K562 (cell line): ENCODE results near the gene CYB5R4. TPM values are rescaled to one million over a fixed set of nuclear protein-coding genes. Genes with fewer than 3 reads are reported as not detected.
A peak's percentile ranks its signal among the peaks of the same experiment; 100 is the strongest.

Experiments
- ATAC-seq: fragments of 200-7000 bp; cut with Tn5 transposase; 3 replicates; pipeline ENCODE4 v1.9.1; 2020; ENCODE audit warnings: moderate library complexity
- BruUV-seq: library from RNA; stranded (reverse); fragments of 400-500 nt; replicated peaks from 2 replicates; lab custom pipeline; 2021; lab: Mats Ljungman, UMichigan
- CTCF ChIA-PET: fragments of 300-600 bp; formaldehyde crosslinking; extraction: SDS; loops from one replicate; lab custom pipeline; 2021; ENCODE audit warnings: low intra/inter-chr PET ratio; lab: Yijun Ruan, JAX
- POLR2A ChIA-PET: fragments of 300-600, 350-650 bp; sonication (Branson Sonifier 250); formaldehyde crosslinking; extraction: SDS; loops from one replicate; lab custom pipeline; 2021; ENCODE audit warnings: antibody characterized with exemption, inconsistent platforms; lab: Yijun Ruan, JAX
- DNase-seq, 4 experiments: peaks; one replicate each; pipeline versions ENCODE4 v3.0.0 to v3.0.0-alpha.2; 2011 to 2018; ENCODE audit warnings: low spot score in 3 of 4, mixed read lengths in 3 of 4; ENCODE audit errors: extremely low read depth in 1 of 4
- FAIRE-seq: peaks from 2 replicates; lab custom pipeline; 2011; peaks lifted over from hg19 to GRCh38; lab: Jason Lieb, UNC
- H2AFZ ChIP-seq: 2 replicates; pipeline ENCODE4 v1.6.0; 2011; ENCODE audit warnings: low read depth, low read length, control low read depth, inconsistent platforms
- H3K27ac ChIP-seq: fragments of 200-600 bp; 3 replicates; pipeline ENCODE4 v1.8.0; 2011; ENCODE audit warnings: low read depth, mild to moderate bottlenecking, control low read depth, inconsistent platforms, low read length, moderate library complexity, mixed read lengths; ENCODE audit errors: extremely low read depth
- H3K27me3 ChIP-seq, 2 experiments: fragments of 300-600 bp in 1 of 2; 2 replicates in 1 of 2; 3 replicates in 1 of 2; pipeline versions ENCODE4 v1.6.0 to v1.8.0; 2011; ENCODE audit warnings: inconsistent platforms in 2 of 2, low read length in 2 of 2, mild to moderate bottlenecking in 1 of 2, mixed read lengths in 1 of 2, moderate library complexity in 1 of 2; ENCODE audit not compliant: control insufficient read depth in 2 of 2, insufficient read depth in 2 of 2
- H3K36me3 ChIP-seq: fragments of 300-600 bp; 3 replicates; pipeline ENCODE4 v1.8.0; 2011; ENCODE audit warnings: mild to moderate bottlenecking, low read length, inconsistent platforms; ENCODE audit not compliant: control insufficient read depth, insufficient read depth
- H3K4me1 ChIP-seq, 2 experiments: fragments of 200-600 bp in 1 of 2; replicated peaks in 1 of 2; 2 replicates in 1 of 2; 3 replicates in 1 of 2; pipeline versions ENCODE4 v1.5.1 to v1.8.0; 2011; ENCODE audit warnings: inconsistent platforms in 2 of 2, low read length in 2 of 2, mild to moderate bottlenecking in 1 of 2, mixed read lengths in 1 of 2, moderate library complexity in 1 of 2; ENCODE audit not compliant: control insufficient read depth in 2 of 2, insufficient read depth in 2 of 2
- H3K4me2 ChIP-seq: 2 replicates; pipeline ENCODE4 v1.6.1; 2011; ENCODE audit warnings: low read length, control low read depth, inconsistent platforms, mixed read lengths; ENCODE audit not compliant: insufficient read depth
- H3K4me3 ChIP-seq: fragments of 200-600 bp; sonication (generic), shearing (Covaris generic); 2 replicates; pipeline ENCODE4 v1.5.1; 2016; ENCODE audit warnings: control low read depth, inconsistent platforms
- H3K79me2 ChIP-seq: fragments of 200-600 bp; 3 replicates; pipeline ENCODE4 v1.8.0; 2011; ENCODE audit warnings: low read length, inconsistent platforms; ENCODE audit not compliant: control insufficient read depth, insufficient read depth
- H3K9ac ChIP-seq, 2 experiments: 2 replicates each; pipeline versions ENCODE4 v1.6.0 to v1.6.1; 2011; ENCODE audit warnings: low read depth in 2 of 2, low read length in 2 of 2, control low read depth in 1 of 2, inconsistent platforms in 1 of 2, mild to moderate bottlenecking in 1 of 2, mixed read lengths in 1 of 2; ENCODE audit not compliant: insufficient read depth in 1 of 2
- H3K9me1 ChIP-seq: one replicate; pipeline ENCODE4 v1.6.0; 2011; ENCODE audit warnings: inconsistent platforms, mild to moderate bottlenecking, low read length, moderate library complexity; ENCODE audit not compliant: control insufficient read depth, insufficient read depth
- H3K9me3 ChIP-seq: replicated peaks from 2 replicates; pipeline ENCODE4 v1.5.1; 2011; ENCODE audit warnings: low read depth, low read length, inconsistent platforms; ENCODE audit not compliant: control insufficient read depth, insufficient read depth
- H4K20me1 ChIP-seq: replicated peaks from 2 replicates; pipeline ENCODE4 v1.6.1; 2011; ENCODE audit warnings: low read length, inconsistent platforms, mixed read lengths; ENCODE audit not compliant: control insufficient read depth, insufficient read depth
- CREB1 ChIP-seq, 2 experiments: sonication (generic) in 1 of 2; formaldehyde crosslinking in 1 of 2; IDR thresholded peaks; 2 replicates each; pipeline versions ENCODE4 v1.6.1 to v1.8.0; 2012 to 2022; ENCODE audit warnings: inconsistent platforms in 1 of 2, mild to moderate bottlenecking in 1 of 2, missing genetic modification reagents in 1 of 2, moderate library complexity in 1 of 2
- EHMT2 ChIP-seq: fragments of 450-650 bp; IDR thresholded peaks from 2 replicates; pipeline ENCODE4 v1.6.1; 2018; ENCODE audit warnings: antibody characterized with exemption
- LCOR ChIP-seq: sonication (generic); formaldehyde crosslinking; IDR thresholded peaks from 2 replicates; pipeline ENCODE4 v1.8.0; 2022; ENCODE audit warnings: mild to moderate bottlenecking, missing genetic modification reagents
- MIER1 ChIP-seq: fragments of 450-650 bp; IDR thresholded peaks from 2 replicates; pipeline ENCODE4 v1.6.1; 2016; ENCODE audit warnings: antibody characterized with exemption, mild to moderate bottlenecking, low read depth
- NR1H2 ChIP-seq: sonication (generic); formaldehyde crosslinking; IDR thresholded peaks from 2 replicates; pipeline ENCODE4 v1.4.0; 2020; ENCODE audit warnings: mild to moderate bottlenecking, missing genetic modification reagents
- REST ChIP-seq, 2 experiments: fragments of 450-650 bp; formaldehyde crosslinking in 1 of 2; IDR thresholded peaks; 2 replicates each; pipeline versions ENCODE4 v1.4.0 to v1.6.1; 2014 to 2020; ENCODE audit warnings: mild to moderate bottlenecking in 2 of 2, borderline replicate concordance in 1 of 2, low read depth in 1 of 2
- SMAD1 ChIP-seq: fragments of 150-350 bp; IDR thresholded peaks from 2 replicates; pipeline ENCODE4 v1.6.1; 2014; ENCODE audit warnings: low read length, low read depth; ENCODE audit not compliant: partially characterized antibody
- ZBTB12 ChIP-seq: fragments of 250-450 bp; sonication (Bioruptor Pico); IDR thresholded peaks from 2 replicates; pipeline ENCODE4 v1.4.0; 2020
- WGBS: fragments of 100-300 bp; shearing (Covaris generic); methylation state at CpG from one replicate; pipeline ENCODE4 v1.1.6; 2016; ENCODE audit warnings: low coverage, mixed read lengths; ENCODE audit not compliant: insufficient coverage; ENCODE audit errors: missing lambda C conversion rate; 5-methylcytosine and 5-hydroxymethylcytosine counted together
- in situ Hi-C: fragments of 300-500 bp; cut with MboI; formaldehyde crosslinking; loops from 4 replicates; pipeline ENCODE4 v1.15.0; 2018; ENCODE audit warnings: inconsistent platforms, mixed read lengths
- intact Hi-C: fragments of 100-400 bp; cut with micrococcal nuclease; formaldehyde crosslinking; loops from 2 replicates; pipeline ENCODE4 v1.14.2; 2022
- polyA plus RNA-seq, 8 experiments: library from polyadenylated mRNA; depleted of rRNA in 4 of 8; stranded (reverse) in 5 of 8; unstranded in 3 of 8; fragments of >200 nt; fragmentation: Nextera tagmentation in 2 of 8; fragmentation: Illumina TruSeq in 1 of 8; extraction: Ambion mirVana in 2 of 8; extraction: Trizol in 1 of 8; gene quantifications; 2 replicates each; pipeline versions ENCODE4 v1.2.1 to v1.2.3, GENCODE V29; 2011 to 2014; ENCODE audit warnings: inconsistent platforms in 1 of 8, missing spikeins in 1 of 8
- total RNA-seq, 7 experiments: library from RNA; depleted of rRNA in 6 of 7; stranded (reverse); fragments of >200 nt in 6 of 7; fragmentation: Illumina TruSeq in 2 of 7; extraction: Trizol in 2 of 7; gene quantifications; 2 replicates each; pipeline versions ENCODE4 v1.2.1 to v1.2.3, GENCODE V29; 2011 to 2021; ENCODE audit warnings: low replicate concordance in 1 of 7
- TF ChIP-seq, protein P1 (sequence below): fragments of 450-650 bp; IDR thresholded peaks from 2 replicates; pipeline ENCODE4 v1.6.1; 2017; ENCODE audit warnings: mild to moderate bottlenecking, moderate library complexity

Gene CYB5R4
- total and polyA plus RNA-seq, 9 of the 15 experiments (the other 6 are each of a cell fraction or from before 2014, with no cell fraction given) = 5.9 to 23.1 (median 19.0) TPM

DNA sequence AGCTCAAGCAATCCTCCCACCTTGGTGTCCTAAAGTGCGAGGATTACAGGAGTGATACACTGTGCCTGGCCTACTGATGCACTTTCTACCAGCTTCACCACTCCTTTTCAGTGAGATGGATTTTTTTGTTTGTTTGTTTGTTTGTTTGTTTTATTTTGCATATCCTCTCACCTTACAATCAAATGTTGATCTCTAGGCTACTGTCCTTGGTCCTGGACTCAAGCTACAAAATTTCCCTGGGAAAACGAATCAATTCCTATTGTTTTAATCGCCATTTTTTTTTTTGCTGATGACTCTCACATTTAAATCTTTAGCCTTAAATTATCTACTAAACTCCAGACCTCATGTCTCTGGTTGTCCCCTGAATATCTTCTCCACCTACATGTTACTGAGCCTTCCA is 9.9 kb upstream of the CYB5R4 start:
- Histone ChIP-seq H4K20me1 (no peaks in the 10 kb centered on the region), H3K9me3 (no peaks in the 10 kb centered on the region; the same call in 1 of the 2 replicates), H3K27me3 (peaks cover 16 to 19% of the 10 kb centered on the region in 2 experiments), H3K36me3 (no peaks in the 10 kb centered on the region), H3K4me1 (peaks cover 0 to 12% of the 10 kb centered on the region in 2 experiments; a peak in 1 of 5 replicates), H3K4me2 (no peak overlapping the region), H2AFZ (no peak overlapping the region), H3K27ac (no peak overlapping the region), H3K9me1 (no peaks in the 10 kb centered on the region), H3K9ac (no peak overlapping the region), H3K4me3 (no peak overlapping the region), H3K79me2 (no peaks in the 10 kb centered on the region)
- BruUV-seq = no TSS peak
- CTCF ChIA-PET = no interaction called here
- POLR2A ChIA-PET = no interaction called here
- TF ChIP-seq CREB1 (IDR thresholded peaks at IDR 0.05) (no peak), CREB1 (CRISPR knock-in tag; IDR thresholded peaks at IDR 0.05) (no peak), REST (IDR thresholded peaks at IDR 0.05; ENCODE audit: borderline replicate concordance) (peak; percentile 75), REST (CRISPR knock-in tag; IDR thresholded peaks at IDR 0.05; ENCODE audit: low read depth) (no peak), ZBTB12 (CRISPR knock-in tag) (no peak), EHMT2 (peak; percentile 69), NR1H2 (CRISPR knock-in tag) (no peak), SMAD1 (no peak), LCOR (CRISPR knock-in tag) (no peak), MIER1 (0 out of 2 replicates have a peak, but pooled peaks have one; percentile 63)
- TF ChIP-seq, protein P1, sequence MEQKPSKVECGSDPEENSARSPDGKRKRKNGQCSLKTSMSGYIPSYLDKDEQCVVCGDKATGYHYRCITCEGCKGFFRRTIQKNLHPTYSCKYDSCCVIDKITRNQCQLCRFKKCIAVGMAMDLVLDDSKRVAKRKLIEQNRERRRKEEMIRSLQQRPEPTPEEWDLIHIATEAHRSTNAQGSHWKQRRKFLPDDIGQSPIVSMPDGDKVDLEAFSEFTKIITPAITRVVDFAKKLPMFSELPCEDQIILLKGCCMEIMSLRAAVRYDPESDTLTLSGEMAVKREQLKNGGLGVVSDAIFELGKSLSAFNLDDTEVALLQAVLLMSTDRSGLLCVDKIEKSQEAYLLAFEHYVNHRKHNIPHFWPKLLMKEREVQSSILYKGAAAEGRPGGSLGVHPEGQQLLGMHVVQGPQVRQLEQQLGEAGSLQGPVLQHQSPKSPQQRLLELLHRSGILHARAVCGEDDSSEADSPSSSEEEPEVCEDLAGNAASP = no peak
- WGBS = 0% methylated on average over 3 of the region's 3 CpGs
- intact Hi-C loops (no loop called here), in situ Hi-C loops (no loop called here)
- FAIRE-seq (no peak), ATAC-seq (no peak), DNase-seq (no peak)
